Central memory CD8-positive, alpha-beta T cell (primary cell): ENCODE measurements around the gene COBLL1.

Experiments used
- ATAC-seq: fragments of 150-1000 bp; cut with Tn5 transposase; replicated peaks from 2 replicates; pipeline ENCODE4 v1.10.0; 2022; ENCODE audit warnings: mild to moderate bottlenecking, moderate FRiP score, moderate number of reproducible peaks; ENCODE audit not compliant: poor library complexity, severe bottlenecking; ENCODE audit errors: extremely low read depth
- DNase-seq, 2 donors: peaks; one replicate each; pipeline ENCODE4 v3.0.0; 2021; ENCODE audit warnings: low spot score in 2 of 2
- H3K27ac Mint-ChIP-seq: one replicate; pipeline ENCODE4 v1.8.0; 2022; ENCODE audit warnings: low read depth, mild to moderate bottlenecking, moderate library complexity, mixed read lengths
- H3K27me3 Mint-ChIP-seq: one replicate; pipeline ENCODE4 v1.8.0; 2022; ENCODE audit warnings: mixed read lengths
- H3K36me3 Mint-ChIP-seq: one replicate; pipeline ENCODE4 v1.8.0; 2022; ENCODE audit warnings: mild to moderate bottlenecking, moderate library complexity, mixed read lengths; ENCODE audit not compliant: insufficient read depth
- H3K4me1 Mint-ChIP-seq: one replicate; pipeline ENCODE4 v1.8.0; 2022; ENCODE audit warnings: mixed read lengths
- H3K4me3 Mint-ChIP-seq: one replicate; pipeline ENCODE4 v1.8.0; 2022; ENCODE audit warnings: mild to moderate bottlenecking, moderate library complexity, mixed read lengths
- H3K9me3 Mint-ChIP-seq: one replicate; pipeline ENCODE4 v1.8.0; 2022; ENCODE audit warnings: mixed read lengths

COBLL1 gene

DNA sequence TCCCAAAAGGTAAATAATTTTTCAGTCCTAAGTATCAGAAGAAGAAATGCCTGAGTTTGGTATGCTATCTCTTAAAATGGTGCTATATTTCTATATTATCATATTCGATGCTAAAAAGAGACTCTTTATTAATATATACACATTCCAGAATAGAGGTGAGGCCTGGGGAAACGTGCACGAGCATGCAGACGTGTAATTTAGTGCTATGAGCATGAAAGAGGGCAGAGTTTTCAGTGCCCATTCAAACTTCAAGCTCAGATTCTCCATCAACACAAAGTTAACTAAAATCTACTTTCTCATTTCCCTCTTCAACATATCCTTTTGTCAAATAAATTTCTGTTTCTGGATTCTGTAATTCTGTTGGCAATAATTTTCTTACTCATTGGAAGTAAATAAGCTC lies 5.7 kb upstream of the COBLL1 start:
- ATAC-seq: no peak
- Mint-ChIP-seq H3K4me3 (no peak overlapping the region), H3K27me3 (no peaks in the 10 kb centered on the region), H3K27ac (no peak overlapping the region), H3K36me3 (no peaks in the 10 kb centered on the region), H3K4me1 (no peaks in the 10 kb centered on the region), H3K9me3 (no peaks in the 10 kb centered on the region)
- no peak for DNase-seq

DNA sequence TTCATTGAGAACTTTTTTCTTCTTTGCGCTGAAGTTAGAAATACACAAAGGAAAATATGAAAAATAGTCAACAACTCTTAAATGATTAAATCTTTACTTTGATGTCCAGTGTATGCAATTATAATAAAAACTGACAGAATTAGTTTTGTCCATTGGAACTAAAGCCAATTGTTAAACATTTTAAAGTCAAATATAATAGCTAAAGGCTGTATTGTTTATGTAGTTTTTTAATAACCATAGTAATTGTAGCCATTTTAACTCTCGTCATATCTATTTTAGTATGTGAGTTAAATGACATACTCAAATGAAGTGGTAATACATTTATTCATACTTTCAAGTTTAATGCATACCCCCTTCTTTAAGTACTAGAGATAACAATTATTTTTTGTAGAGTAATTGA lies 4.7 kb upstream of the COBLL1 start:
- H3K27ac Mint-ChIP-seq: no peak overlapping the region
- DNase-seq: no peak
- no peaks in the 10 kb centered on the region for H3K4me1 Mint-ChIP-seq
- H3K4me3 Mint-ChIP-seq: no peak overlapping the region
- ATAC-seq: no peak
- no peaks in the 10 kb centered on the region for H3K36me3 Mint-ChIP-seq
- no peaks in the 10 kb centered on the region for H3K27me3 Mint-ChIP-seq
- H3K9me3 Mint-ChIP-seq: no peaks in the 10 kb centered on the region

DNA sequence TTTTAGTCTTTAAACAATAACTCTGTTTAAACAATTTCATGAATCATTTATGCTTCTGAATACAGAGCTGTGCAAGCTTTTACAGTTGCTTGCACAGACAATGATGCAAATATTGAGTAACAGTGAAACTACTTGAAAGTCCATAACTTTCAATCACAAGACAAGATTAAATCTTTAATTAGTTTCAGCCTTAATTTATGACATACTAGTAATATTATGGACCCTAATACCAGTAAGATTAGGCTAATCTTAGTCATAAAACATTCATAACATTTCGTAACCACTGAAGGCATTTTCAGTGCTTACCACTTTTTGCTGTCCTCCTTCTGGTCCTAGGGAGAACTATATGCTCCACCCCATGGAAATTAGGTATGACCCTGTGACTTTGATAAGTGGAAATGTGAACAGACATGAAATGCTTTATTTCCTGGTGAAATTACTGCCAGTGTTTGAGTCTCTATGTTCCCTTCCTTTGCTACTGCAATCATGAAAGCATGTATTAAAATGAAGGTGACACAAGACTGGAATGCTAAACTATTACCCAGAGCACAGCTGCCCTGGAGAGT lies 1.8 kb upstream of the COBLL1 start:
- peaks cover 19% of the 10 kb centered on the region for H3K27me3 Mint-ChIP-seq

DNA sequence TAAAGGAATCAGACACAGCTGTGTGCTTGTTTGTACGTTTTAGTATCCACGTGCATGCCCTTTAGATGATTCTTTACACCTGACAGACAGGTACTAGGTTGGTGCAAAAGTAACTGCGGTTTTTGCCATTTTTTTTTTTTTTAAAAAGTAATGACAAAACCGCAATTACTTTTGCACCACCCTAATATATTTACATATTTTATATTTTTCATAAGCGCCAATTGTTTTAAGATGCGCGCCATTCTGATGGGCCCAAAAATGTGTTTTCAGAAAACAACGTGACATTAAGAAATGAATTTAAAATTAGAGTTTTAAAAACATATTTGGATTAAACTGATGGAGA lies 972 bp upstream of the COBLL1 start:
- Mint-ChIP-seq H3K9me3 (no peaks in the 10 kb centered on the region), H3K4me3 (peak overlapping the region; percentile 20), H3K4me1 (no peaks in the 10 kb centered on the region), H3K27me3 (peaks cover 19% of the 10 kb centered on the region), H3K27ac (no peak overlapping the region), H3K36me3 (no peaks in the 10 kb centered on the region)
- no peak for ATAC-seq
- DNase-seq: no peak

More for the DNA sequence above, 1.8 kb upstream of the COBLL1 start:
- H3K4me1 Mint-ChIP-seq: no peaks in the 10 kb centered on the region
- DNase-seq (no peak), ATAC-seq (no peak)
- no peaks in the 10 kb centered on the region for H3K36me3 Mint-ChIP-seq
- no peak overlapping the region for H3K27ac Mint-ChIP-seq
- H3K4me3 Mint-ChIP-seq: no peak overlapping the region
- H3K9me3 Mint-ChIP-seq: no peaks in the 10 kb centered on the region

DNA sequence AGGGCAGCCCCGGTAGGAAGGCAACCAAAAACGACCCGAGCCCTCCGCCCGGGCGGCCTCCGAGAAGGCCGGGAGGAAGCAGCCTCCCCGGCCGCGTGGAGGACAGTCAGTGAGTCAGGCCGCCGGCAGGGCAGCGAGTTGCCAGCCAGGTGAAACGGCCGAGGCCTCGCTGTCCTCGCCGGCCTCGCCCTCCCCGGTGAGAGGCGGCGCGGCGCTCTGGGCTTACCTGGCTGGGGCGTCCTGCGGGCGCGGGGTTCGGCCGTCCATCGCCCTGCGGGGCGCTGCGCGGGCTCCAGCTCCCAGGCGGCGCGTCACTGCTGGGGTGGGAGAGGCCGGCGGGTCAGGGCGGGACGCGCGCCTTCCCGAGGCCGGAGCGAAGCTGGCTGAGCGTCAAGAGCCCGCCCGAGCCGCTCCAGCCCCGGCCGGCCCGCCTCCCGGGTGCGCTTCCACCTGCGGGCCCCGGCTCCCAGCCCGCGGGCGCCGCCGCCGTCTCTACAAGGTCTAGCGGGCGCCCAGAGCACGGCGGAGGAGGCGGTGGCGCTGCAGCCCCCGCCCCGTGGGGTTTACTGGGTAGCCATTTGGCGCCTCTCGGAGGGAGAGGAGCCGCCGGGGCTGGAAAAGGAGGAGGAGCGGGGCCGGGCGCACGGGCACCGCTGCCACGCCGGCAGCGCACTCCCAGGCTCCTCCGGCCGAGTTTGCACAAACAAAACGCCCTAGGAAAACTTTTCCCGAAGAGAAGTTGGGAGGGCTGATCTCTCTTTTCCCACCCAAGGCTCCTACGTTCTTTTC lies 499 bp downstream of the COBLL1 start:
- no peaks in the 10 kb centered on the region for H3K9me3 Mint-ChIP-seq
- DNase-seq (no peak), ATAC-seq (peak; percentile 37)
- H3K36me3 Mint-ChIP-seq: no peaks in the 10 kb centered on the region
- H3K27ac Mint-ChIP-seq: no peak overlapping the region
- H3K4me1 Mint-ChIP-seq: no peaks in the 10 kb centered on the region
- H3K27me3 Mint-ChIP-seq: peaks cover 19% of the 10 kb centered on the region
- H3K4me3 Mint-ChIP-seq: peak overlapping the region; percentile 41

DNA sequence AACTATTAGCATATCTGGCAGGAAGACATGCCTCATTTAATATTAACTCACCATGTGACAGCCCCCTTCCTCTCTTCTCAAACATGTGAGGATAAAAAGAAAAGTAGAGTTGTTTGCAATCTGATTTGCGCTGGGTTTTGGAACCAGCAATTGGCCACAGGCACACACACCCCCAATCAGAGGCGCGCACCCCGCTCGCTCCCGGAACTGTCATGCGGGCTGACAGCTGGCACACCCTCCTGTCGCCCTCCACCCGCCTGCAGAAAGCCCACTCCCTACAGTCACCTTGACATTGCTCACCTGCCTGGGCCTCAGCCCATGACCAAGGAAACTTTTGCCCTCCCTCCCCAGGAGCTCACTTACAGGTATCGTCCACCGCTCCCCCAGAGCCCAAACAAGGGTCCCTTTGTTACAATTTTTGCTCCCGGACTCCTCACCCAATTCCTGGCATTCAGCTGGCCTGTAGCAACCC lies 1.1 kb downstream of the COBLL1 start:
- ATAC-seq (peak; percentile 12), DNase-seq (no peak)
- Mint-ChIP-seq H3K27ac (no peak overlapping the region), H3K4me3 (peak overlapping the region; percentile 41), H3K36me3 (no peaks in the 10 kb centered on the region), H3K9me3 (no peaks in the 10 kb centered on the region), H3K4me1 (no peaks in the 10 kb centered on the region), H3K27me3 (peaks cover 19% of the 10 kb centered on the region)

DNA sequence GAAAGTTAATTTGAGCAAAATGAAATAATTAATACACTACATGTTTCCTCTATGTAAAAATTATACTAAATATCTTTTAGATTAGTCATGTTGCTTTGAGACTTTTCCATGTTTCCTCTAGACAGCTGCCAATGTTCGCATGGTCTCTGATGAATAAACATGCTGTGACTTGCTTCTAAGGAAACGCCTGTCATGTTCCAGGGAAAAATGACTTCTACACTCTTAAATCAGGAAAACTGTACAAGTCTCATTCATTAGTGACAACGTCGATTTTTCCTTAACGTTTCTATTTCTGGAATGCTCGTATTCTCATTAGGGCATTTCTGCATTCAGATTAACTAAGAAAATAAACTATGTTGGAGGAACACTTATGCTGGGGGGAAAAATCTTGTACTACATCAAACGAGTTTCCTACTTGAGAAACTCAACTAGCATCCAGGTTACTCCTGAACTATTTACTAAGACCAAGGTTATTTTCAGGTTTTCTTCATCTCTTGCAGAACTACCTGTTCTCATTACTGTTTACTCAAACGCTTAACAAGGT lies 1.6 kb downstream of the COBLL1 start:
- DNase-seq (no peak), ATAC-seq (no peak)
- H3K36me3 Mint-ChIP-seq: no peaks in the 10 kb centered on the region
- H3K27ac Mint-ChIP-seq: no peak overlapping the region
- peaks cover 19% of the 10 kb centered on the region for H3K27me3 Mint-ChIP-seq
- H3K9me3 Mint-ChIP-seq: no peaks in the 10 kb centered on the region
- H3K4me3 Mint-ChIP-seq: peak overlapping the region; percentile 41
- no peaks in the 10 kb centered on the region for H3K4me1 Mint-ChIP-seq

DNA sequence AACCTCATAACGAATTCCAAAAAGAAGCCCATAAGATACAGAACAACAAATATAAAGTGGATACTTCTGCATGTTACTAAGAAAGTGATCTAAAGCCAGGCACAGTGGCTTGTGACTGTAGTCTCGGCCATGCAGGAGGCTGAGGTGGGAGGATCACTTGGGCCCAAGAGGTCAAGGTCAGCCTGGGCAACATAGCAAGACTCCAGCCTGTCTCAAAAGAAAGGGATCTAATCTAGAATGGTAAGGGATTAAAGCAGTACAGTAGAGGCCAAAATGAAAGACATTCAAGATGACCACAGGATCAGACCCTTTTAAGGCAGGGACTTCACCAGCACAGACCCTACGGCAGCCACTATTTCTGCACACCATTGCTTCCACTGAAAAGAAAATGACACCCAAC lies 3.8 kb downstream of the COBLL1 start:
- Mint-ChIP-seq H3K4me3 (no peak overlapping the region), H3K36me3 (no peaks in the 10 kb centered on the region)

DNA sequence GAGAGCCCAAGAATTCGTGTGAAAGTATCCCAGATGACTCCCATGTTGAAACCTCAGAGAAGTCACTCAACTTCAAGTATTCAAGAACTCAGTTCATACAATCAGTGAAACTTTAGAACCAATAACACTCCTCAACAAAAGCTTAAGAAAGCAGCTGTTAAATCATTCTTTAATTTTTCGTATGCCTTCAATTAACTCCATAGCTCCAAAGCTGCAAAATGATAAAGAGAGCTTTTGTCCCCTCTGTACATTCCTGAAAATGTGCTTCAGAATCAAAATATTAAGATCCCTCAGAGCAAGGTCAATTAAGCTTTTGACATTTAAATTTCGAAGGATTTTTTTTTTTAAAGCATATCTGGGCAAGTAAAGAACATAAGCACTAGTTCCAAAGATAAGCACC lies 4.7 kb downstream of the COBLL1 start:
- ATAC-seq (no peak), DNase-seq (no peak)
- H3K27ac Mint-ChIP-seq: no peak overlapping the region
- no peaks in the 10 kb centered on the region for H3K36me3 Mint-ChIP-seq
- H3K9me3 Mint-ChIP-seq: no peaks in the 10 kb centered on the region
- H3K27me3 Mint-ChIP-seq: peaks cover 19% of the 10 kb centered on the region
- no peaks in the 10 kb centered on the region for H3K4me1 Mint-ChIP-seq
- H3K4me3 Mint-ChIP-seq: no peak overlapping the region

More for the DNA sequence above, 3.8 kb downstream of the COBLL1 start:
- H3K27ac Mint-ChIP-seq: no peak overlapping the region
- no peaks in the 10 kb centered on the region for H3K4me1 Mint-ChIP-seq
- no peaks in the 10 kb centered on the region for H3K9me3 Mint-ChIP-seq
- ATAC-seq (no peak), DNase-seq (no peak)
- H3K27me3 Mint-ChIP-seq: peaks cover 19% of the 10 kb centered on the region

DNA sequence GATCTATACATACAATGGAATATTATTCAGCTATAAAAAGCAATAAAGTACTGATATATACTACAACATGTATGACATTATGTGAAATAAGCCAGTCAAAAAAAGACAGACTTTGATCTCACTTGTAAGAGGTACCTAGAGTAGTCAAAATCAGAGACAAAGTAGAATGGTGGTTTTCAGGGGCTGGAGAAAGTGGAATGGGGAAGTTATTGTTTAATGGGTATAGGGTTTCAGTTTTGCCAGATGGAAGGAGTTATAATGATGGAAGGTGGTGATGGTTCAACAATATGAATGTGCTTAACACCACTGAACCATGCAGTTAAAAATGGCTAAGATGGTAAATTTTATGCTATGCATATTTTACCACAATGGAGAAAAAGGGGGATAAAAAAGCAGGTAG lies 6.3 kb downstream of the COBLL1 start:
- DNase-seq (no peak), ATAC-seq (no peak)
- H3K27ac Mint-ChIP-seq: no peak overlapping the region
- peaks cover 12% of the 10 kb centered on the region for H3K27me3 Mint-ChIP-seq
- no peak overlapping the region for H3K4me3 Mint-ChIP-seq
- no peaks in the 10 kb centered on the region for H3K9me3 Mint-ChIP-seq
- no peaks in the 10 kb centered on the region for H3K36me3 Mint-ChIP-seq
- H3K4me1 Mint-ChIP-seq: no peaks in the 10 kb centered on the region

DNA sequence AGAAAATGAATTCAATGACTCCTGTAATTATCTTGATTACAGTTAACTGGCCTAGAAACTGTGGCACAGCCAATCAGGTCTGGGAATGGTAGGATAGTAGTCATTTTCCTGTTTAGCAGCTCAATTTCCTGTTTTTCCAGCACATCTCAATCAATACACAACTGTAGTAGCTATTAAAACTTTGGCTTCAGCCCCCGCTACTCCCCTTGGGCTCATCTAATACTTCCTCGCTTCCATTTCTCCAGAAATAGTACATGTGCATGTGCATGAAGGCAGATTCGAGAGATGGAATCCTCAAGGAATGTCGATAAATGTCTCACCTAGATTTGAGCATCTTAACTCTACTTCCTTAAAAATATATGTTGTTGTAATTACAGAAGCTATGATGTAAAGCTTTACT lies 9.7 kb downstream of the COBLL1 start:
- H3K9me3 Mint-ChIP-seq: no peaks in the 10 kb centered on the region
- no peak for DNase-seq
- no peaks in the 10 kb centered on the region for H3K36me3 Mint-ChIP-seq
- H3K27me3 Mint-ChIP-seq: no peaks in the 10 kb centered on the region
- ATAC-seq: no peak
- no peak overlapping the region for H3K4me3 Mint-ChIP-seq
- no peaks in the 10 kb centered on the region for H3K4me1 Mint-ChIP-seq
- H3K27ac Mint-ChIP-seq: no peak overlapping the region

DNA sequence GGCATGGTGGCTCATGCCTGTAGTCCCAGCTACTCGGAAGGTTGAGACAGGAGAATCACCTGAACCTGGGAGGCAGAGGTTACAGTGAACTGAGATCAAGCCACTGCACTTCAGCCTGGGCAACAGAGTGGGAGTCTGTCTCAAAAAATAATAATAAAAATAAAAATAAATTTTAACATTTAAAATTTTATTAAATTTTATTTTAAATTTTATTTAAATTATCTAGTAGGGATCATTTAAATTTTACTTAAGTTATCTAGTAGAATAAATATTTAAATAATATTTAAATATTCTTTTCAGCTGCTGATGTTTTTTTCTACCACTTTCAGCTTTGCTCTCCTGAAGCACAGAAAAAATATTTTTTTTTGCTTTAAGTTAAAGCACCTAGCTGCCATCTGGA lies 10.4 kb downstream of the COBLL1 start:
- no peaks in the 10 kb centered on the region for H3K36me3 Mint-ChIP-seq
- ATAC-seq (no peak), DNase-seq (no peak)
- no peak overlapping the region for H3K4me3 Mint-ChIP-seq
- H3K27me3 Mint-ChIP-seq: no peaks in the 10 kb centered on the region
- H3K27ac Mint-ChIP-seq: no peak overlapping the region
- H3K4me1 Mint-ChIP-seq: no peaks in the 10 kb centered on the region
- no peaks in the 10 kb centered on the region for H3K9me3 Mint-ChIP-seq
